HCT116 (cell line): ENCODE results near the gene ZCCHC10. TPM values are rescaled to one million over a fixed set of nuclear protein-coding genes. Genes with fewer than 3 reads are reported as not detected.

Experiments
- ATAC-seq: fragments of 200-7000 bp; cut with Tn5 transposase; 2 replicates; pipeline ENCODE4 v1.9.1; 2020; ENCODE audit warnings: mild to moderate bottlenecking, moderate library complexity
- BruUV-seq: library from RNA; stranded (reverse); fragments of 400-500 nt; replicated peaks from 2 replicates; lab custom pipeline; 2021; lab: Mats Ljungman, UMichigan
- CTCF ChIA-PET: fragments of 300-600 bp; sonication (Branson Sonifier 250); formaldehyde crosslinking; loops from one replicate; lab custom pipeline; 2021; ENCODE audit warnings: antibody characterized with exemption; lab: Charles Lee
- POLR2A ChIA-PET: fragments of 300-600, 350-600 bp; sonication (Branson Sonifier 250); formaldehyde crosslinking; loops from one replicate; lab custom pipeline; 2021; ENCODE audit warnings: antibody characterized with exemption; lab: Charles Lee
- RAD21 ChIA-PET, 2 experiments: fragments of 300-600 bp; sonication (Branson Sonifier 250); formaldehyde crosslinking; loops; one replicate each; lab custom pipeline; 2023; ENCODE audit warnings: low total read pairs in 2 of 2; ENCODE audit not compliant: uncharacterized antibody in 2 of 2, unreplicated experiment in 2 of 2, low non-redundant PET in 1 of 2; lab: Charles Lee
- DNase-seq: peaks from one replicate; pipeline ENCODE4 v3.0.0-alpha.2; 2010; ENCODE audit warnings: low read depth, low spot score
- H2AFZ ChIP-seq: fragments of 200-600 bp; shearing (Covaris generic), sonication (generic); 2 replicates; pipeline ENCODE4 v1.6.1; 2017; ENCODE audit warnings: low read depth, mixed run types, mixed read lengths, antibody characterized with exemption, low read length; ENCODE audit not compliant: poor library complexity, severe bottlenecking
- H3K27ac ChIP-seq: 2 replicates; pipeline ENCODE4 v1.5.1; 2012; ENCODE audit warnings: low read depth, low read length
- H3K27me3 ChIP-seq: fragments of 200-600 bp; sonication (generic); 2 replicates; pipeline ENCODE4 v1.6.1; 2016; ENCODE audit warnings: mixed run types, low read length, mixed read lengths; ENCODE audit not compliant: insufficient read depth
- H3K36me3 ChIP-seq, 2 experiments: fragments of 200-500 bp in 1 of 2; fragments of 200-600 bp in 1 of 2; sonication (Bioruptor generic) in 1 of 2; sonication (generic) in 1 of 2; 2 replicates each; pipeline versions ENCODE4 v1.5.1 to v1.6.1; 2014 to 2016; ENCODE audit warnings: low read length in 2 of 2, inconsistent platforms in 1 of 2, mixed read lengths in 1 of 2, mixed run types in 1 of 2; ENCODE audit not compliant: insufficient read depth in 2 of 2, control insufficient read depth in 1 of 2
- H3K4me1 ChIP-seq, 2 experiments: fragments of 200-600 bp in 1 of 2; sonication (generic) in 1 of 2; 2 replicates each; pipeline versions ENCODE4 v1.5.1 to v1.6.1; 2012 to 2017; ENCODE audit warnings: low read length in 2 of 2, inconsistent platforms in 1 of 2, mild to moderate bottlenecking in 1 of 2, mixed read lengths in 1 of 2, mixed run types in 1 of 2, moderate library complexity in 1 of 2; ENCODE audit not compliant: insufficient read depth in 2 of 2, control insufficient read depth in 1 of 2
- H3K4me2 ChIP-seq: fragments of 200-600 bp; sonication (generic); 2 replicates; pipeline ENCODE4 v1.6.1; 2017; ENCODE audit warnings: mixed run types, low read length, mixed read lengths
- H3K4me3 ChIP-seq, 2 experiments: fragments of 200-600 bp in 1 of 2; sonication (generic) in 1 of 2; replicated peaks in 1 of 2; 2 replicates each; pipeline ENCODE4 v1.5.1; 2011 to 2016; ENCODE audit warnings: low read length in 2 of 2, control low read depth in 1 of 2, low read depth in 1 of 2, mild to moderate bottlenecking in 1 of 2, mixed read lengths in 1 of 2, mixed run types in 1 of 2
- H3K79me2 ChIP-seq: fragments of 200-600 bp; sonication (generic); 2 replicates; pipeline ENCODE4 v1.6.1; 2017; ENCODE audit warnings: mild to moderate bottlenecking, mixed run types, low read length, moderate library complexity, mixed read lengths; ENCODE audit not compliant: insufficient read depth
- H3K9ac ChIP-seq: fragments of 200-600 bp; sonication (generic); 2 replicates; pipeline ENCODE4 v1.6.1; 2016; ENCODE audit warnings: low read length, mixed read lengths
- H3K9me2 ChIP-seq: fragments of 200-600 bp; sonication (generic), shearing (Covaris generic); 2 replicates; pipeline ENCODE4 v1.6.1; 2017; ENCODE audit warnings: mixed run types, mild to moderate bottlenecking, moderate library complexity; ENCODE audit not compliant: insufficient read depth
- H3K9me3 ChIP-seq, 2 experiments: fragments of 200-500 bp in 1 of 2; fragments of 200-600 bp in 1 of 2; sonication (Bioruptor generic) in 1 of 2; sonication (generic) in 1 of 2; 2 replicates each; pipeline ENCODE4 v1.6.1; 2014 to 2017; ENCODE audit warnings: low read length in 2 of 2, mixed read lengths in 2 of 2, inconsistent platforms in 1 of 2, low read depth in 1 of 2, mild to moderate bottlenecking in 1 of 2, mixed run types in 1 of 2, moderate library complexity in 1 of 2; ENCODE audit not compliant: control insufficient read depth in 1 of 2, insufficient read depth in 1 of 2
- H4K20me1 ChIP-seq: fragments of 200-600 bp; sonication (generic), shearing (Covaris generic); 2 replicates; pipeline ENCODE4 v1.6.1; 2017; ENCODE audit warnings: mixed run types, mild to moderate bottlenecking, moderate library complexity; ENCODE audit not compliant: insufficient read depth
- ATF3 ChIP-seq: IDR thresholded peaks from 2 replicates; pipeline ENCODE4 v1.6.1; 2012
- CBX3 ChIP-seq: IDR thresholded peaks from 2 replicates; pipeline ENCODE4 v1.6.1; 2012; ENCODE audit warnings: low read depth
- CEBPB ChIP-seq: IDR thresholded peaks from 2 replicates; pipeline ENCODE4 v1.6.1; 2012; ENCODE audit warnings: low read depth
- CTCF ChIP-seq, 3 experiments: fragments of 200-600 bp in 1 of 3; sonication (generic) in 1 of 3; IDR thresholded peaks in 2 of 3; conservative IDR thresholded peaks in 1 of 3; 2 replicates each; pipeline ENCODE4 v1.5.1; 2012 to 2017; ENCODE audit warnings: low read depth in 2 of 3, low read length in 2 of 3, antibody characterized with exemption in 1 of 3, borderline replicate concordance in 1 of 3, control low read depth in 1 of 3, mild to moderate bottlenecking in 1 of 3, mixed read lengths in 1 of 3, mixed run types in 1 of 3, moderate library complexity in 1 of 3; ENCODE audit not compliant: insufficient read depth in 1 of 3
- EGR1 ChIP-seq: IDR thresholded peaks from 2 replicates; pipeline ENCODE4 v1.6.1; 2012; ENCODE audit warnings: low read depth
- ELF1 ChIP-seq: IDR thresholded peaks from 2 replicates; pipeline ENCODE4 v1.6.1; 2012; ENCODE audit warnings: low read depth, borderline replicate concordance
- EZH2phosphoT487 ChIP-seq: fragments of 200-600 bp; IDR thresholded peaks from 2 replicates; pipeline ENCODE4 v1.6.1; 2018; ENCODE audit warnings: antibody characterized with exemption, borderline replicate concordance
- MAX ChIP-seq: IDR thresholded peaks from 2 replicates; pipeline ENCODE4 v1.6.1; 2012
- POLR2A ChIP-seq: IDR thresholded peaks from 2 replicates; pipeline ENCODE4 v1.7.0; 2011; ENCODE audit warnings: borderline replicate concordance; ENCODE audit not compliant: insufficient read depth, insufficient read length; ENCODE audit errors: extremely low read depth
- POLR2AphosphoS5 ChIP-seq: IDR thresholded peaks from 2 replicates; pipeline ENCODE4 v1.6.1; 2011; ENCODE audit warnings: mild to moderate bottlenecking, low read depth, low read length, moderate library complexity
- REST ChIP-seq: IDR thresholded peaks from 2 replicates; pipeline ENCODE4 v1.6.1; 2012; ENCODE audit warnings: low read depth
- SIN3A ChIP-seq: IDR thresholded peaks from 2 replicates; pipeline ENCODE4 v1.6.1; 2012; ENCODE audit warnings: low read depth
- SP1 ChIP-seq: IDR thresholded peaks from 2 replicates; pipeline ENCODE4 v1.6.1; 2012; ENCODE audit warnings: low read depth
- TCF7L2 ChIP-seq: IDR thresholded peaks from 2 replicates; pipeline ENCODE4 v1.7.0; 2011; ENCODE audit warnings: borderline replicate concordance, inconsistent platforms; ENCODE audit not compliant: insufficient read depth, insufficient read length; ENCODE audit errors: extremely low read depth
- YY1 ChIP-seq: IDR thresholded peaks from 2 replicates; pipeline ENCODE4 v1.6.1; 2011; ENCODE audit warnings: low read length, low read depth, moderate library complexity, mild to moderate bottlenecking; ENCODE audit not compliant: insufficient replicate concordance; ENCODE audit errors: extremely low read depth
- ZFX ChIP-seq: fragments of 450-650 bp; IDR thresholded peaks from 2 replicates; pipeline ENCODE4 v1.6.1; 2017
- ZNF274 ChIP-seq: fragments of 200-500 bp; sonication (Bioruptor generic); IDR thresholded peaks from 2 replicates; pipeline ENCODE4 v1.6.1; 2014; ENCODE audit warnings: mild to moderate bottlenecking, low read depth, low read length, inconsistent platforms
- intact Hi-C: fragments of 100-400 bp; cut with micrococcal nuclease; formaldehyde crosslinking; loops from 2 replicates; pipeline ENCODE4 v1.10.0; 2022
- total RNA-seq: library from RNA; stranded (reverse); gene quantifications from one replicate; pipeline ENCODE4 v1.2.1, GENCODE V29; 2021; ENCODE audit not compliant: unreplicated experiment

The ZCCHC10 gene
- total RNA-seq, 1 experiment from 2014 or later = 19.2 TPM

GRCh38 chr5:133052317-133053175, 26.2 kb upstream of the ZCCHC10 start (continued):
- TF ChIP-seq POLR2AphosphoS5 (peak; percentile 65), CEBPB (no peak), CBX3 (no peak), EZH2phosphoT487 (no peak), POLR2A (peak; percentile 12), ELF1 (no peak)

- Histone ChIP-seq H3K27me3 (no peaks in the 10 kb centered on the region), H3K27ac (peak within 1 kb of the TSS; percentile 98), H3K79me2 (peaks cover 63% of the 10 kb centered on the region), H3K36me3 (peaks cover 0 to 3% of the 10 kb centered on the region in 2 experiments; a peak in 1 of 4 replicates), H3K9ac (peak within 1 kb of the TSS; percentile 100), H4K20me1 (peaks cover 17% of the 10 kb centered on the region; the same call in 1 of the 2 replicates), H3K4me3 (peak within 1 kb of the TSS; percentile 75 to 99), H3K9me3 (no peaks in the 10 kb centered on the region), H3K4me2 (peak within 1 kb of the TSS; percentile 88), H3K4me1 (peaks cover 16 to 23% of the 10 kb centered on the region in 2 experiments), H3K9me2 (no peaks in the 10 kb centered on the region), H2AFZ (no peak within 1 kb of the TSS)
- peak; percentile 97 for DNase-seq
- RAD21 ChIA-PET = no interaction called here
- intact Hi-C loops = loop anchor here (5.0 kb wide), 1 partner anchor 89 kb away; the partner anchor contains the start of gene AFF4
- POLR2A ChIA-PET = interaction anchor here (0.6 to 1.8 kb wide), 12 partner anchors 9 to 137 kb away, joined by 3 to 7 read pairs (median 4); no protein-coding TSS in a partner anchor
- CTCF ChIA-PET = interaction anchor here (0.5 kb wide), 1 partner anchor 125 kb away, joined by 4 read pairs; no protein-coding TSS in a partner anchor
- no TSS peak for BruUV-seq
- peak; percentile 89 for ATAC-seq
- TF ChIP-seq ATF3 = no peak
- peak; percentile 64 for TF ChIP-seq SIN3A
- TF ChIP-seq YY1 = peak; percentile 69
- no peak for TF ChIP-seq ZNF274
- peak; percentile 99 for TF ChIP-seq EGR1
- peak; percentile 95 for TF ChIP-seq TCF7L2
- TF ChIP-seq REST = no peak
- peak; percentile 67 for TF ChIP-seq SP1
- peak; percentile 87 for TF ChIP-seq ZFX
- peak; percentile 66 for TF ChIP-seq MAX
- no peak for TF ChIP-seq CTCF (IDR thresholded peaks at IDR 0.05 in 2 of 3, conservative IDR thresholded peaks at IDR 0.05 in 1 of 3; ENCODE audit: borderline replicate concordance in 1 of 3, insufficient read depth in 1 of 3, low read depth in 2 of 3, low read length in 2 of 3)
- TF ChIP-seq POLR2A = no peak
These were observed 25.4 kb upstream of the ZCCHC10 start, which contains the start of gene HSPA4 for GRCh38 chr5:133051542-133052316. Gene HSPA4 (plus strand): TSS chr5:133052013. CDS start chr5:133052251, 238 bp downstream.
